Prostate gland (tissue), 2 donors: ENCODE data around the gene ARMC7.

ENCODE experiments used
- CTCF ChIP-seq, 4 experiments: fragments of 200-600 bp in 2 of 4; fragments of 450-650 bp in 2 of 4; sonication (generic) in 2 of 4; IDR thresholded peaks; 1 replicate in 3 of 4; 2 replicates in 1 of 4; pipeline ENCODE4 v1.5.1; 2016 to 2019; ENCODE audit warnings: antibody characterized with exemption in 4 of 4, mild to moderate bottlenecking in 2 of 4, moderate library complexity in 2 of 4
- POLR2A ChIP-seq: fragments of 450-650 bp; IDR thresholded peaks from one replicate; pipeline ENCODE4 v1.6.1; 2016; ENCODE audit warnings: antibody characterized with exemption, mild to moderate bottlenecking

- TF ChIP-seq CTCF (IDR thresholded peaks at IDR 0.05) (peak in 1 of 4 experiments; percentile 20), POLR2A (no peak)
Measured at GRCh38 chr17:75077496-75078283, 32.1 kb upstream of the ARMC7 start.
